A549 treated with dexamethasone at 1 μM for 4 hours (cell line): ENCODE results near the gene HSFY1. TPM values are rescaled to one million over a fixed set of nuclear protein-coding genes. Genes with fewer than 3 reads are reported as not detected.

Experiments used
- total RNA-seq: library from RNA; stranded (reverse); fragments of 200-300 nt; extraction: Qiagen RNA extraction; gene quantifications from 5 replicates; pipeline ENCODE4 v1.2.3, GENCODE V29; 2022

HSFY1 gene, protein sequence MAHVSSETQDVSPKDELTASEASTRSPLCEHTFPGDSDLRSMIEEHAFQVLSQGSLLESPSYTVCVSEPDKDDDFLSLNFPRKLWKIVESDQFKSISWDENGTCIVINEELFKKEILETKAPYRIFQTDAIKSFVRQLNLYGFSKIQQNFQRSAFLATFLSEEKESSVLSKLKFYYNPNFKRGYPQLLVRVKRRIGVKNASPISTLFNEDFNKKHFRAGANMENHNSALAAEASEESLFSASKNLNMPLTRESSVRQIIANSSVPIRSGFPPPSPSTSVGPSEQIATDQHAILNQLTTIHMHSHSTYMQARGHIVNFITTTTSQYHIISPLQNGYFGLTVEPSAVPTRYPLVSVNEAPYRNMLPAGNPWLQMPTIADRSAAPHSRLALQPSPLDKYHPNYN
- total RNA-seq: not detected in 5 replicates

GRCh38 chrY:18546420-18546819 lies at the start of gene HSFY1:
HSFY1 (plus strand) TSS chrY:18546720; CDS start chrY:18546788, 68 bp downstream.

Other genes with a start within 250 kb of the HSFY1 start
- gene HSFY2, start 227.0 kb downstream of the HSFY1 start, total RNA-seq: not detected in 5 replicates